ENCODE results near the gene THRAP3.

- TF ChIP-seq GATA2 (IDR thresholded peaks at IDR 0.05; ENCODE audit: low read depth, low read length) (no peak), GATA3 (IDR thresholded peaks at IDR 0.05; ENCODE audit: low read depth, low read length) (no peak)
These were observed 106.7 kb downstream of the THRAP3 start for GRCh38 chr1:36330940-36331339.

Data from SH-SY5Y (cell line).